T-helper 2 cell (primary cell): ENCODE results near the gene MCF2L.

Experiments
- DNase-seq, 5 experiments: peaks; one replicate each; pipeline versions ENCODE4 v3.0.0 to v3.0.0-alpha.2; 2012 to 2022

Gene MCF2L

DNA sequence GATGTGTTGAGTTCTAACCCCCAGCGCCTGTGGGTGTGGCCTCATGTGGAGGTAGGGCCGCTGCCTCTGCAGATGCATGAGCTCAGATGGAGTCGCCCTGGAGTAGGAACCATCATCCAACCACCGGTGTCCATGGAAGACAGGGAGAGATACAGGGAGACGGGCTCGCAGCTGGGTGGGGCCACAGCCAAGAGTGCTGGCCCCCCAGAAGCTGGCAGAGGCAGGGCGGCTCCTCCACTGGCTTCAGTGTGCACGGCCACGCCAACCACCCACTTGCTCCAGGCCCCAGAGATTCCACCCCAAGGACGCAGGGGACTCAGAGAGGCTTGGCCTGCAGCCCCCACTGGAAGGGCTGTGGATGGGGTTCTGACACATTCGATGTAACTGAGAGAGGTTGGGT is 5.4 kb upstream of the MCF2L start:
- no peak for DNase-seq

DNA sequence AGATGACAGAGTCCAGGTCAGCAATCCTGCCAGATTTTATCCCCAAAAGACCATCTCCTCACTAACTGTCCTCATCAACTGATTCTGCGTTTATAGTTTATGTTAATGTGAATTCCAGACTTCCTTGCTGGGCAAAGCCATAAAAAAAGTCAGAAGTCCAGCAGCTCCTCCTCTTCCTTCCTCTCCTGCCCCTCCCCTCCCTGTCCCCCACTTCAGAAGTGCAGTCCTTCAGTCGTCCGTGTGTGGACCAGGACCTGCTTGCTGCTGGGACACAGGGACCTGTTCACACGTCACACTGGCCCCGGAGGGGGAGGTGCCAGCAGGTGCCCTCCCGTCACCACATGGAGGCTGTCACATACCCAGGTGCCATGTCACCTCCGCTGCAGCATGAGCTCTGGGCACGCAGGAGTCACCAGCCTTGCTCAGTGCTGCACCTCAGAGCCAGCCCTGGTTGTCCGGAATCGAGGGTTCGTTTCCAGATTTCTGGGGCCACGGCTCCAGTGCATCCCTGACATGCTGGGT is 4.0 kb upstream of the MCF2L start:
- DNase-seq: no peak

DNA sequence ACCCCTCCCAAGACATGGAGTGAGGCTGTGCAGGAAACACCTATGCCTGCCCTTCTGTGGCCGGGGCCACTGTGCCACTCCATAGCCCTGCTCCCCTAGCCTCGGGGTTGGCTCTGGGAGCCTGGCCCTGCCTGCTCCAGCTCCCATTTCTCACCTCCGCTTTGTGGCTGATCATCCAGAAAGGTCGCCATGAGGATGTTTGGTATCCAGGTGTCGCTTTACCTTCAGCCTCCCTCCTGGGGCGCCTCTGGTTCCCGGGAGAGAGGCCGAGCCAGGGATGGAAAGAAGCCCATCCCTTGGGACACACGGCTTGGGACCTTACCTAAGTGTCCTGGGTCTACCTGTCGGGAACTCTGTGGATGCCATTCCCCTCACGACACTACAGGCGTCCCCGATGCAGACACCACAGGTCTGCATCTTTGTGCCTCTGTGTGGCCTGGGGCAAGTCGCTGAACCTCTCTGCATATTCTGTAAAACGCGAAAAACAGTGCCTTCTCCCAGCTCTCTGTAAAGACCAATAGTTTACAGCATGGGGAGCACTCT is 3.4 kb upstream of the MCF2L start:
- no peak for DNase-seq

DNA sequence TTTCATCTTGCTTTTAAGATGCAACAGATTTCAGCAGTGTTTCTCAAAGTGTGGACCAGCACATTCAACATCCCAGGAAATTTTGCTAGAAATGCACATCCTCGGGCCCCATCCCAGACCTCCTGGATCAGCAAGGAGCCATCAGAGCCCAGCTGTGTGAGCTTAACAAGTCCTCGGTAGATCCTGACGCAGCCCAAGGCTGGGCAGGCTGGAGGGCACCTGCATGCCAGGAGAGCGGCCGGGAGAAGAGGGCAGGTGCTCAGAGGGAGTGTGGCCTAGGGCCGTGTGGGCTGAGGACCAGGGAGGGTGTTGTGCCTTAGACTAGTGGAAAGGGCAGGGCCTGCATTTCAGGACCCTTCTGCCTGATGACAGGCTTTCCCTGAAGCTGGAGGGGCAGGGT is 2.2 kb upstream of the MCF2L start:
- DNase-seq: no peak

DNA sequence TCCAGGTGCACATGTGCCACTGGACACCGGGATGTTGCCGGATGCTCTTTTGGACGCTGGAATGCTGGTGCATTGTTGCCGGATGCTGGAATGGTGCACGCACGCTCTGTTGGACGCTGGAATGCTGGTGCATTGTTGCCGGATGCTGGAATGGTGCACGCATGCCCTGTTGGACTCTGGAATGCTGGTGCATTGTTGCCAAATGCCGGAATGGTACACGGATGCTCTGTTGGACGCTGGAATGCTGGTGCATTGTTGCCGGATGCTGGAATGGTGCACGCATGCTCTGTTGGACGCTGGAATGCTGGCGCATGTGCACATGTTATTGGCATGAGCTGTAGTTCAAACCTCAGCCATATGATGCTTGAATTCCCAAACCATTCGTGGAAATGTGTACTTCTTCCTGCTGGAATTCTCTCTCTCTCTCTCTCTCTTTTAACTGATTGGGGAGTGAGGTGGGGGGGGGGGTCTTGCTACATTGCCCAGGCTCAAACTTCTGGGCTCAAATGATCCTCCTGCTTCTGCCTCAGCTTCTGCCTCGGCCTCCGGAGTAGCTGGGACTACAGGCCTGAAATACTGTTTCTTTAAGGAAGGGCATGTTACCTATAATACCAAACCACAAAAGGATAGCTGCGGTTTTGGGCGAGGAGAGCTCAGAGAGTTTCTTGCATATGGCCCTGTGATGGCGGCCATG is 1.2 kb upstream of the MCF2L start:
- DNase-seq: no peak

DNA sequence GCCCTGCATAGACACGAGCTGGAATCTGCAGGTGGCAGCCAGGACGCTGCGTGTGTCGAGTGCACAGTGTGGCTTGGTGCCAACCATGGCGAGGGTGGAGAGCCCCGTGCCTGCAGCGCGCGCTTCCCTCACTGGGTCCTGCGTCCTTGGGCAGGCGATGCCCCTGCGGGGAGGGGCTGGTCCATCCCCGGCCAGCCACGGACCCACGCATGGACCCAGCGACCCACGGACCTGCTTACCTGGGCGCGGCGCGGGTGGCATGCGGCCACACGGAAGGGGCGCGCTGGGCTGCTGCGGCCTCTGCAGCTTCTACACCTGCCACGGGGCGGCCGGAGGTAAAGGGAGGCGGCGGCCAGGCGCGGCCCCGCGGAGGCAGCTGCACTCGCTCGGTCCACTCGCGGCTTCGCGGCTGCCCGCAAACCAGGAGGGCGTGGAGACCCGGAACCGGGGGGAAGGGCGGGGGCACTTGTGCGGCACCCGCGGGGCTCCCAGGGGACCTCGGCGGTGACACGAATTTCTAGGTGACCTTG is 569 bp upstream of the MCF2L start:
- DNase-seq: peak in 4 of 5 experiments; percentile 17 to 48 (median 38)

DNA sequence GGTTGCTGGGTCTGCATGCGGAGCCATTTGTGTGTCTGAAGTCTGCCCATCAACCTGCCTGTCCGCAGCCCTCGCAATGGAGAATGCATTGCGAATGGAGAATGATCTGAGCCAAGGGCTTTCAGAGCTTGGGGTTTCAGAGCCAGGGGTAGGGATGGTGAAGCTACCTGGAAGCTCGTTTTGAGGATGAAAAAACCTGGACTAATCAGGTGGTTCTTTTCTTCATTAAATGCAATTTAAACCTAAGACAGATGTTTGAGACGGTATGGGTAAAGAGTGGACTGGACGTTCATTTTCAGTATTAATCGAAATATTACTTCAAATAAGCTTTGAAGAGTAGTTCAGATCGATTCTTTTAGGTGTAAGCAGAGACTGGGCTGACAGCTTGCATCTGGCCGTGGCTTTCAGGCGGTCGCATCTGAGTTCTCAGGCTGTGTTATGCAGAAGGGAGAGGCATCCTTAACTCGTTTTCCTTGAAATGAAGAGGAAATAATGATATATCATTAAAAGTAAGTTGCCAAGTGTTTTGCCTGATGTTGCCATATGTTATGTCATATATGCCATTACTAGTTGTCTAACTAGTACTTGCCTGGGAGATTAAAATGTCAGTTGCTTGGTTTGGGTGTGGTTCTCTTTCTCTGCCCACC is 801 bp downstream of the MCF2L start:
- DNase-seq: no peak

DNA sequence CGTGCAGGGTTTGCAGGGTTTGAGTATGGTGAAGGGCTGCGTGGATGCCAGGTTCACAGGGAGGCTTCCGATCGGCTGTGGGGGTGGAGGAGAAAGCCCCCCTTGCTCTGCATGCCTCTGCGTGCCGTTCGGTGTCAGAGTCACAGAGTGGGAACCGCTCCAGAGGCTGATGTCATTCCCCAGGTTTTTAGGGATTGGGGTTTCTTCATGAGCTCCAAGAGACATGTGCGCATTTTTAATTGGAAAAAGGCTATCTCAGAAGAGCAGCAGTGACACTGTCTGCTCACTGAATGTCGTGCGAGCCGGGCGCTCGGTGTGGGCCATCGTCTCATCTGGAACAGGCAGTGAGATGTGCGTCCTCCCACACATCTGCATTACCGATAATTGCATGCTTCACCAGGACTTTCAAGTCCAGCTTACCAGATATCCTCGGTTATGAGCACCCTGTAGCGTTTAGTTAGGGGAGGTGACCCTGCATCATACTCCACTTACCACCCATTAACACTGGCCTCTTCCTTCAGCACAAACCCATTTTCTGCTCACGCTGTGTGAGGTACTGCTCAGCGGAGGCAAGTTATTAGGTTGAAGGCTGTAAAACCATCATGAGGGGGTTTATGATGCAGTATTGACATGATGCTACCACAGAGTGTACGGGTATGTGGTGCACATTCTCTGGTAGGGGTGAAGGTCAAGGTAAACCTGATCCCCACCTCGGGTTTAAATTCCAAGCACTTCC is 1.7 kb downstream of the MCF2L start:
- DNase-seq: no peak

DNA sequence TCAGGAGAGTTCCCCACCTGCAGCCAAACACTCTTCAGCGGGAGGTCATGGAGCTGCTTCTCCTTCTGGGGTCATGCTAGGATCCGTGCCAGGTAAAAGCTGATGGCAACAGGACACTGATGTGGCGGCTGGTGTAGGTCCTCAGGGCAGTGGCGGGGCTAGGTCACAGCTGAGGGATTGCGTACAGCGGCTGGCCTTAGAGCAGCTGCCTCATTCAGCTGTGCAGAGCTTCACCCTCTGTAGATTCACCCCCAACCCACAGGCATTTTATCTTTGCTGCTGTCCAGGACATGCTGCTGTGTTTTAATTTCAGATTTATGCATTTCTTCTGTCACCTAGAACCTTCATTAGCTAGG is 2.3 kb downstream of the MCF2L start:
- DNase-seq: no peak

DNA sequence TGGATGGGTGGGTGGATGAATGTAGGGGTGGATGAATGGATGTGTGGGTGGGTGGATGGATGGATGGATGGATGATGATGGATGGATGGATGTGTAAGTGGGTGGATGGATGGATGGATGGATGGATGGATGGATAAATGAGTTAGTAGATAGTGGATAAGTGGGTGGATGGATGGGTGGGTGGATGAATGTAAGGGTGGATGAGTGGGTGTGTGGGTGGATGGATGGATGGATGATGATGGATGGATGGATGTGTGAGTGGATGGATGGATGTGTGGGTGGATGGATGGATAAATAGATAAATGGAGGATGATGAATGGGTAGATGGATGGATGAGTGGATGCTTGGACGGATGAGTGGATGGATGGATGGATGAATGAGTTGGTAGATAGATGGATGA is 3.2 kb downstream of the MCF2L start:
- DNase-seq: no peak

DNA sequence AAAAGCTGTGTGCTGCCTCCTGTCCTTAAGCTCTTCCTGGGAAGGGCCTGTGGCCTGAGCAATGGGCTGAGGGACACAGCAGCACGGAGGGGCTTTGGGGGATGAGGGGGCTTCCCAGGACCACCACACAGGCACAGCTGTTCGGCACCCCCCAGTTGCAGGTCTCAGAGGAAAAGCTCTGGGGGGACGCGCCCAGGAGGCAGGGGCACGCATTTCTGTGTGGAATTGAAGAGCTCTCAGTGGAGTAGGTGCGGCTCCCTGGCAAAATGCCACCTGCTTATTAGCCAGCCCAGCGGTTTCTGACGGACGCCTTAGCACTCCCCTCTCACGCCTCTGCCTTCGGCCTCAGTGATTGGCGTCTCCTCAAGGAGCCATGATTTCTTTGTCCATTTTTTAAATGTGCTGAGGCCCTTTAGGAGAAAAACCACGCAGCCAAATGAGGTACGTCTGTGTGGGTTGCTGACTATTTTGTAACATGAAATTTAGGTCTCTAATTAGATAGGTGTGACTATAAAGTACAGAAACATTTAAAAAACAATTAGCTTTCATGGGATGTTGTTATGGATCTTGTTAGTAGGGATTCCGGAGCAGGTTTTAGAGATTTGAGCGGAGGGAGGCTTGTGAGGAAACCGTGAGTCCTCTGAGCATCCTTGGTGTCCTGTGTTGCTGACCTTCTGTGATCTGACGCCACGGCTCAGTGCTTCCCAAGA is 4.0 kb downstream of the MCF2L start:
- no peak for DNase-seq

DNA sequence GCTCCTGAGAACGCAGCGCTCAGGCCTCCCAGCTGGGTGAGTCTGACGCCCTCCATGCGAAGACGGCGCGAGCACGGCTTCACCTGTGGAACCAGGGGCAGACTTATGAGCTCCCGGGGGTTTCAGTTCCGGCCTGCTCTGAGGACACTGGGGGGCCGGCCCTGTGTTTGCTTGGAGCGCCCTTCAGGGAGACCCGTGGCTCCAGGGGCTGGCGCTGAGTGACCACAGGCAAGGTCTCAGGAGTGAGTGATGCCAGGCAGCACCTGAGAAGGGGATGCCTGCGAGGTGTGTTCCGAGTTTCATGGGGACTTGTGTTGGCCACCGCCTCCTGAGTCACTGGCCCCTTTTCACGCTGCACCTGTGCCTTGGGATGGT is 4.5 kb downstream of the MCF2L start:
- no peak for DNase-seq

DNA sequence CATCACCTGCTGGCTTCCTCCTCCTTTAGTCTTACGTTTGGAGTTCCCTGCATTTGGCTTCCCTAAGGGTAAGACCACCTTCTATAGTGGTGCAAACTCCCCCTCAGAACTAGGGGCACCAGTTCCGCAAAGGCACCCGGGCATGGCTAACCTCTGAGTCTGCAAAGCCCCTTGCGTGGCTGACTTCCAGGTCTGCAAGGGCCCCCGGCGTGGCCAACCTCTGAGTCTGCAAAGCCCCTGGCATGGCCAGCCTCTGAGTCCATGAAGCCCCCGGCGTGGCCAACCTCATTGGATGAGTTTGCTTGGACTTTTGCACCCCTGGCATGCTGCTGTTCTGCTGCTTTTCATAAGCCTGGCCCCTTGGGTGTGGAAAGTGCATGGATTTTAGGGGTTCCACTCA is 5.1 kb downstream of the MCF2L start:
- DNase-seq: no peak

DNA sequence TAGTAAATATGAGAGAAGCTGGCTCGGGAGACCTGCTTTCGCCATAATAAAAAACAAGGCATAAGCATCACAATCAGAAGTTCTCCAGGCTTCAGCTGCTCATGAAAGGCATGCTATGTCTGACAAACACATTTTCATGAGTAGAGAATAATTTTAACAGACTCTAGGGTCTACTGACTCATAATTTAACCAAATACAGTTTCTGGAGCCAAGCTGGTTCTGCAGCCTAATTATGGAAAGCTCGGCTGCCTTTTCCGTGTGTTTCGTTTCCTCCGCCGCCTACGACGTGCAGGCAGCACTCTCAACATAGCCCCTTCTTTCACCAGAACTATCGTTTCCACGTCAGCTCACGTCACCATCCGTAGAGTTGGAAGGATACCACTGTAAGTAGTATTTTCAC is 5.7 kb downstream of the MCF2L start:
- DNase-seq: no peak

DNA sequence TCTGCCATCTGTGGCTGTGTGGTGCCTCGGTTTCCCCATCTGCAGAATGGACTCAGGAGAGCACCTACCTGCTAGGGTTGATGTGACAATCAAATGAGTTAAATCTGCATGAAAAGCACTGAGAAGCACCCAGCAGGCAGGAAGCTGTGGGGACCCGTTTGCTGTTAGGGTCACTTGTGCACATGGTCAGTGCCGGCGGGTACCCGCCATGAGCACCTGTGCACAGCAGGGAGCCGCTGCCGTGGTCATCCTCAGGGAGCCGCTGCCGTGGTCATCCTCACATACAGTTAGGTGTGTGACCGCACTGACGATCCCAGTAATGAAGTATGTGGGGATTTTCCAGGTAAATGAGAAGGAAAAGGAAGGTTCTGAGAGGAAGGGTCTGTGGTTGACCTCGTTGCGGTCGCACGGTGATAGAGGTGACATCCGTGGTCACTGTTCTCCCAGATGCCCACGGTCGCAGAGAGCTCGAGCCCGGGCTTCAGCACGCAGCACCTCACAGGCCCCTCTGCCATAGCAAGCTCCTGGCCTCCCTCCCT is 6.5 kb downstream of the MCF2L start:
- DNase-seq: no peak

DNA sequence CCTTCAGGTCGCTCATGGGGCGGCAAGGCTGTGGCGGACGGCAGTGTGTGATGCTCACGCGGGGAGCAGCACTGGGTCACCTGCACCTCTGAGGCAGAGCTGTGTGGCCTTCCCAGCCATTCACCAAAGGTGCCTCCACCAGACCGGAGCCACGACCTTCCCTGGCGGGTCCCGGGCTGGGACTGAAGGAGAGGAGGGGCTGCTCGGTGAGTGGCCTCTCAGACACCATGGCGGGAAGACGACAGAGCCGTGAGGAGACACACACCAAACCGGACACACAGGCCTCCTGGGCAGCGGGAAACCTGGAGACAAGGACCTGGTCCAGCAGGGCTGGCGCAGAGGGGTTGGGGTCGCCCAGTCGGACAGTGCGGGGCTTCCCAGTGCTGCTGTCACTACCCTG is 7.5 kb downstream of the MCF2L start:
- no peak for DNase-seq

DNA sequence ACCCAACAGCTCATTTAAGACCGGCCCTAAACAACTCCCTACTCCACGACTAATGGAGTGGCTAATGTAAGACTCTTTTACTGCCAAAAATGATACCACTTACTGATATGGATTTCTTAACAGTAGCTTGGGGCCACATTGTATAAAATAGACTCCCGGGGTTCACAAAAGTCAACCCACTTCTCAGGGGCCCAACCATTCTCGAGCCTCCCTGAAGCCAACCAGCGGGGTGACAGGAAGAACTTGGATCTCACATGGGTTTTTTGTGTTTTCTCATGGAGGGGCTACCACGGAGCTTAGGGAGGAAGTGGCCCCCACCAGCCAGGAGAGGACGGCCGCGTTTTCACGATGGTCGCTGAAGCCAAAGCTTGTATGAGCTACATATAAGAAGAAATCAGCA is 8.1 kb downstream of the MCF2L start:
- DNase-seq: no peak

DNA sequence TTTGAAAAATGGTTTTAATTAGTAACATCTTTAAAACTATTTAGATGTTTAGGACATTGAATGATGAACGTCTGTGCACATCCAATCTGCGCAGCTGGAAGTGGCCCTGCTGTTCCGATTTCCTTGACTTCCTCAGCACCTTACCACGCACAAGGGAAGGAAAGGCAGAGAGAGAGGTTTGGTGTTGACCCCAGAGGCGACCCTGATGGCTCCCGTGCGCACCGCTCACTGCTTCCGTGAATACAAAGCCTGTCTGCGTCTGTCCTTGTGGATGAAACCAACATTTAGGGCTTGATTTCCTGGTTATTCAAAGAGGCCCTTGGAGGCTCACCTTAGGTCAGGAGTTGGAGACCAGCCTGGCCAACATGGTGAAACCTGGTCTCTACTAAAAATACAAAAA is 8.5 kb downstream of the MCF2L start:
- DNase-seq: no peak

DNA sequence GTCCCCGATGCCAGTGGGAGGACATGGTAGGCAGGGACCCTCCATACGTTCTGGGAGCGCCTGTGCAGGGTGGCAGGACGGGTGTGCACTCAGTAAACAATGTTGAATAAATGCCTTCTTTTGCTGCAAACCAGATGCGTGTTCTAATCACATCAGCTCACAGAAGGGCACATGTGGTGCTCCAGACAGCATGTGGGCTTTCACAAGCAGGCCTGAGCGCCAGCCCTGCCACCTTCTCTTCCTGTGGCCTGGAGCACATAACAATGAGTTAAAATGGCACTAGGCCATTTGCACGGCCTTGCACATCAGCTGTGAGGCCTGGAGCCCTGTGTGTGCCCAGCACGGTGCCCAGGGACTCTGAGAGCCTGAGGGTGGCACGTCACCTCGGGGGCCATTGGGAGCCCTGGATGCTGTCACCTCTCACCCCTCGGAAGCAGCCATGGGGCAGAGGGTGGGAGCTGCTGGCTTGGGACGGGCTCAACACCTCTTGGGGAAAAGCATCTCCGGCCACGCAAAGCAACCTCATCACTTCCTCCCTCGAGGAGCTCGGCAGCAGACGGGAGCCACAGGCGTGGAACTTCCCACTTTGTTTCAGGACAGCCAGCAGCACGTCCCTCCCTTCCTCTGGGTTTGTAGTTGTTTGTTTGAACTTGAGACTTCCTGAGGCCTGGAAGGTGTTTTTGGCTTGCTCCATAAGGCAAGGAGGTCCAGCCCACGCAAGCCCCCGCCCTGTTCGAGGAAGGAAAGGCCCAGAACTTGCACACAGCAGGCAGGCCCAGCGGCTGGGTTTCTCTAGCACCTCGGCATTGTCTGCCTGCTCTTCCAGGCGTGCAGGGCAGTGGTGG is 9.8 kb downstream of the MCF2L start:
- DNase-seq: no peak

DNA sequence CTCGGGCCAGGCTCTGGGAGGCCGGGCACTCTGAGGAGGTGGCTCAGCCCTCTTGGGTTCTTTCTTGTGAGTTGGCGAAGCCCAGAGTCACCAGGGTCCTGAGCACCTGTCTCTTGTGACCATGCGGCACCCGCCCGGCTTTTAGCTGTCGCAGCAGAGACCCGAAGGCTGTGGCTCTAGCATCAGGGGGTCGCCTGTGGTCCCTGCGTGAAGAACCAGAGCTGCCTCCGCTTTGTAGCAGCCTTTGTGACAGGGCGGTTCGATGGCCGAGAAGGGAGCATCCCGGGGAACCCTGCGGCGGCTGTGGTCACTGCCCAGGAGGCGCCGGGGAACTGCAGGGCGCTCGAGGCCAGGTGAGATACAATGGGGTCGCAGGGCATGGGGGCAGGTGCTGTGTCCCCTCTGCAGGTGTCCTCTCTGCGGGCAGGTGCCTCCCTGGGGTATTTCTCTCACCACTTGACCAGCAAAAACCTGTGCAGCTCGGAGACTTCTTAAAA is 10.4 kb downstream of the MCF2L start:
- no peak for DNase-seq

DNA sequence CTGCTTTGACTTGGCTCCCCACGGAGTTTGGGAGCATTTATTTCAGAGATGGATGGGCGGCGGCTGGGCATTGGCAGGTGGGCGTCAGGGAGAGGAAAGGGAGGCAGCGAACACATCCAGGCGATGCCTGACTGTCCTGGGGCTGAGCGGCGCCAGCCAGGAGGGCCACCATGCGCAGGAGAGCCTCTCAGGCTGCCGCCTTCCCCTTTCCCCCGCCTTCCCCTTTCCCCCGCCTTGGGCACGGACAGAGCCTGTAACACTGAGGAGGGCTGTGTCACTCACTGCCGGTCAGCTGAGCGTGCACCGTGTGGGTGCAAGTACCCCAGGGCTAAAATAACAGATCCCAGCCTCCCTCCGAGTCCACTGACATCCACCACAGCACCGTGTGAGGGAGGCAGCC is 11.4 kb downstream of the MCF2L start:
- no peak for DNase-seq
